Right lobe of liver (tissue), 4 donors: ENCODE results near the gene AFDN.

Experiments used
- POLR2A ChIP-seq: fragments of 450-650 bp; IDR thresholded peaks from one replicate; pipeline ENCODE4 v1.6.1; 2017; ENCODE audit warnings: antibody characterized with exemption, mild to moderate bottlenecking
- TF ChIP-seq, protein P1 (sequence below), 4 donors: fragments of 200-600 bp in 3 of 4; fragments of 450-650 bp in 1 of 4; IDR thresholded peaks; one replicate each; pipeline versions ENCODE4 v1.5.1 to v1.8.0; 2016 to 2022; ENCODE audit warnings: antibody characterized with exemption in 4 of 4, mild to moderate bottlenecking in 2 of 4
- donor health status: DM: no; HTN: no; CAD: no.
- donor health status: DM: no; HTN: no; CAD: no.
- donor health status: DM: no; HTN: yes; CAD: no.

DNA sequence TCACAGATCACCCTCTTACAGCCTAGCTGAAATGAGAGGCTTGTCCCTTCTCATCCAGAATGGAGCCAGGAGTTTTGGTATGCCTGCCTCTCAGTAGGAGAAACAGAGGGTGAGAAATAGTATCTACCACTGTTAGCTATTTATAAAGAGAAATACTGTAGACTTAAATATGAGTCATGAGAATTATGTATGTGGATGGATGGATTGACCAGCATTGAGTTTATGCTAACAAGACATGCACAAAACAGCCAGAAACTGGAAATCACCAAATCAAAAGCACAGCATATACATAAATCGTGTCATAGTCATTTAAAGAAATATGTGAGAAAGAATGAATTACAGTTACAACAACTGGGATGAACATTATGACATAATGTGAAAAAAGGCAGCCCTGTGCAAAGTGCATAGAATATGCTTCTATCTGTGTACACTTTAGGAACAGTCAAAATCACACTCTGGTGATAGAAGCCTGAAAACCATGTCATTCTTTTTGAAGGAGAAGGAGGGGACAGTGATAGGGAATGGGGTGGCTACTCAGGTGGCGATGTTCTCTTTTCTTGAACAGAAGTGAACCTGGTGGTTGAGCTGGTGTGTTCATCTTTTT is 90.9 kb downstream of the AFDN start:
- TF ChIP-seq, protein P1, sequence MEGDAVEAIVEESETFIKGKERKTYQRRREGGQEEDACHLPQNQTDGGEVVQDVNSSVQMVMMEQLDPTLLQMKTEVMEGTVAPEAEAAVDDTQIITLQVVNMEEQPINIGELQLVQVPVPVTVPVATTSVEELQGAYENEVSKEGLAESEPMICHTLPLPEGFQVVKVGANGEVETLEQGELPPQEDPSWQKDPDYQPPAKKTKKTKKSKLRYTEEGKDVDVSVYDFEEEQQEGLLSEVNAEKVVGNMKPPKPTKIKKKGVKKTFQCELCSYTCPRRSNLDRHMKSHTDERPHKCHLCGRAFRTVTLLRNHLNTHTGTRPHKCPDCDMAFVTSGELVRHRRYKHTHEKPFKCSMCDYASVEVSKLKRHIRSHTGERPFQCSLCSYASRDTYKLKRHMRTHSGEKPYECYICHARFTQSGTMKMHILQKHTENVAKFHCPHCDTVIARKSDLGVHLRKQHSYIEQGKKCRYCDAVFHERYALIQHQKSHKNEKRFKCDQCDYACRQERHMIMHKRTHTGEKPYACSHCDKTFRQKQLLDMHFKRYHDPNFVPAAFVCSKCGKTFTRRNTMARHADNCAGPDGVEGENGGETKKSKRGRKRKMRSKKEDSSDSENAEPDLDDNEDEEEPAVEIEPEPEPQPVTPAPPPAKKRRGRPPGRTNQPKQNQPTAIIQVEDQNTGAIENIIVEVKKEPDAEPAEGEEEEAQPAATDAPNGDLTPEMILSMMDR (IDR thresholded peaks at IDR 0.05), result no peak
- TF ChIP-seq POLR2A, result no peak
